Neuronal stem cell (in vitro differentiated cells): ENCODE data around the gene ABO.
A peak's percentile ranks its signal among the peaks of the same experiment; 100 is the strongest.
"Not testable (repeated sequence)": the region's sequence is repeated elsewhere in the genome, so short reads cannot be mapped to it uniquely, and the experiment has no call there.

Source experiments
- DNase-seq: peaks from one replicate; pipeline ENCODE4 v3.0.0-alpha.2; 2013; ENCODE audit warnings: low spot score
- H2AFZ ChIP-seq: one replicate; pipeline ENCODE4 v1.6.1; 2013; ENCODE audit warnings: mild to moderate bottlenecking, low read length, inconsistent platforms
- H2AK5ac ChIP-seq: 2 replicates; pipeline ENCODE4 v1.6.1; 2013; ENCODE audit warnings: low read depth, mild to moderate bottlenecking, inconsistent platforms, low read length, moderate library complexity, mixed read lengths
- H2BK120ac ChIP-seq: 2 replicates; pipeline ENCODE4 v1.6.1; 2013; ENCODE audit warnings: low read depth, mild to moderate bottlenecking, inconsistent platforms, low read length, moderate library complexity, mixed read lengths
- H2BK12ac ChIP-seq: one replicate; pipeline ENCODE4 v1.6.1; 2013; ENCODE audit warnings: low read length, inconsistent platforms
- H2BK15ac ChIP-seq: 2 replicates; pipeline ENCODE4 v1.6.1; 2013; ENCODE audit warnings: mild to moderate bottlenecking, low read length, inconsistent platforms, mixed read lengths
- H2BK5ac ChIP-seq: one replicate; pipeline ENCODE4 v1.6.1; 2013; ENCODE audit warnings: inconsistent platforms, mild to moderate bottlenecking, low read length, moderate library complexity
- H3K14ac ChIP-seq: one replicate; pipeline ENCODE4 v1.6.1; 2013; ENCODE audit warnings: low read length, inconsistent platforms
- H3K18ac ChIP-seq: 2 replicates; pipeline ENCODE4 v1.6.1; 2013; ENCODE audit warnings: low read length, inconsistent platforms
- H3K23ac ChIP-seq: 2 replicates; pipeline ENCODE4 v1.6.1; 2013; ENCODE audit warnings: low read depth, mild to moderate bottlenecking, mixed read lengths, low read length, inconsistent platforms; ENCODE audit not compliant: poor library complexity
- H3K27ac ChIP-seq: replicated peaks from 3 replicates; pipeline ENCODE4 v1.5.1; 2013; ENCODE audit warnings: low read length, inconsistent platforms
- H3K27me3 ChIP-seq, 3 experiments: 2 replicates each; pipeline ENCODE4 v1.6.1; 2013; ENCODE audit warnings: low read length in 3 of 3, mild to moderate bottlenecking in 2 of 3, inconsistent platforms in 1 of 3, low read depth in 1 of 3, mixed read lengths in 1 of 3, moderate library complexity in 1 of 3; ENCODE audit not compliant: control insufficient read depth in 3 of 3, insufficient read depth in 3 of 3
- H3K36me3 ChIP-seq, 2 donors: replicated peaks in 1 of 2; 2 replicates each; pipeline ENCODE4 v1.6.1; 2013; ENCODE audit warnings: low read length in 2 of 2; ENCODE audit not compliant: control insufficient read depth in 2 of 2, insufficient read depth in 2 of 2
- H3K4ac ChIP-seq: 2 replicates; pipeline ENCODE4 v1.6.1; 2013; ENCODE audit warnings: inconsistent platforms, mild to moderate bottlenecking, low read length, moderate library complexity
- H3K4me1 ChIP-seq, 2 donors: 1 replicate in 1 of 2; 2 replicates in 1 of 2; pipeline ENCODE4 v1.6.1; 2013; ENCODE audit warnings: low read length in 2 of 2, low read depth in 1 of 2; ENCODE audit not compliant: control insufficient read depth in 2 of 2, insufficient read depth in 1 of 2
- H3K4me2 ChIP-seq: one replicate; pipeline ENCODE4 v1.6.1; 2013; ENCODE audit warnings: mild to moderate bottlenecking, low read length, inconsistent platforms; ENCODE audit not compliant: insufficient read depth, poor library complexity, severe bottlenecking
- H3K4me3 ChIP-seq, 2 donors: 2 replicates each; pipeline ENCODE4 v1.5.1; 2013; ENCODE audit warnings: low read length in 2 of 2, mild to moderate bottlenecking in 2 of 2, inconsistent platforms in 1 of 2, moderate library complexity in 1 of 2
- H3K79me1 ChIP-seq: one replicate; pipeline ENCODE4 v1.6.1; 2013; ENCODE audit warnings: low read depth, mild to moderate bottlenecking, inconsistent platforms, low read length, moderate library complexity
- H3K9ac ChIP-seq: one replicate; pipeline ENCODE4 v1.6.1; 2013; ENCODE audit warnings: mild to moderate bottlenecking, low read depth, low read length, inconsistent platforms; ENCODE audit not compliant: poor library complexity
- H3K9me3 ChIP-seq, 2 donors: replicated peaks in 1 of 2; 2 replicates each; pipeline versions ENCODE3 to v1.6.1; 2013; ENCODE audit warnings: low read length in 2 of 2, mild to moderate bottlenecking in 2 of 2, inconsistent platforms in 1 of 2, low read depth in 1 of 2, mixed read lengths in 1 of 2, moderate library complexity in 1 of 2; ENCODE audit not compliant: control insufficient read depth in 2 of 2, insufficient read depth in 1 of 2
- H4K8ac ChIP-seq: one replicate; pipeline ENCODE4 v1.6.1; 2013; ENCODE audit warnings: low read depth, mild to moderate bottlenecking, inconsistent platforms, low read length, moderate library complexity
- H4K91ac ChIP-seq: one replicate; pipeline ENCODE4 v1.6.1; 2013; ENCODE audit warnings: low read length, low read depth, mild to moderate bottlenecking, inconsistent platforms; ENCODE audit not compliant: poor library complexity
- WGBS, 2 donors: extraction: QIAGEN DNeasy Blood & Tissue Kit; methylation state at CpG; one replicate each; pipeline ENCODE4 v1.1.7; 2013; ENCODE audit warnings: missing lambda C conversion rate in 2 of 2, mixed read lengths in 1 of 2; ENCODE audit not compliant: insufficient read length in 2 of 2, insufficient replicate concordance in 1 of 2; ENCODE audit errors: extremely low coverage in 2 of 2; 5-methylcytosine and 5-hydroxymethylcytosine counted together

ABO gene

DNA sequence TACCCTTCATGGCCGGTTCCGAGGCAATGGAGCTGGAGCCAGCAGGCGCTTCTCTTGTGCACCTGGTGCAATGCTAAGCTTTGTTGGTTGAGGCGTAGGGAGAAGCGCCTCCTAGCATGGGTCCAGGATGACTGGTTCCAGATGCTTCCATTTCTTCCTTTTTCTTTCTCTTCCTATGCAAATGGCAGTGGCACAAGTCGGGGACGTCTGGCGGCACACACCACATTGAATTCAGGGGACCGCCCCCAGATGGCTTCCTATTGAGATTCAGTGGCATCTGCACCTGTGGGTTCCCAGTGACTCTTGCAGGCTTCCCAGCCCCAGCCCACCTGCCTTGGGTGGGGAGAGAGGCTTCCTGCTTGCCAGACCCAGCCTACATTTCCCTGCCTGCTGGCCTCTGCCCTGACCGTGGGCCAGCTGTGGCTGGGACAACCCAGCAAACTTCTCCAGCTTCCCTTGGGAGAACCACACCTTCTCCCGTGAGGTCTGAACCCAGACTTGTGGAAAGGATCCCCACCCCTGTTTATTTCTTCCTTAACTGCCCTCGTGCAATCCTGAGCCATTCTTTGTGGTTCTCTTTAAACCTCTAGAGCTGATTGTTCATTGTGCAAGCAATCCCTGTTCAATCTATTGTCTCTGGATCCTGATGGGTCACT is 57.5 kb downstream of the ABO start:
- not testable (repeated sequence) for H2BK5ac ChIP-seq, H4K8ac ChIP-seq, H4K91ac ChIP-seq, H3K23ac ChIP-seq, H3K14ac ChIP-seq, H3K4me2 ChIP-seq, H3K9ac ChIP-seq, H3K27ac ChIP-seq, H3K4me1 ChIP-seq, H3K36me3 ChIP-seq, H3K4me3 ChIP-seq, H3K79me1 ChIP-seq, H3K4ac ChIP-seq, H2BK12ac ChIP-seq, H2BK15ac ChIP-seq, H2AK5ac ChIP-seq, H2BK120ac ChIP-seq, DNase-seq, H2AFZ ChIP-seq, H3K18ac ChIP-seq, H3K9me3 ChIP-seq
- no CpG with 5 or more reads among the region's 12 CpGs for WGBS, 2 donors
- peaks cover 0 to 12% (median 2%) of the 10 kb centered on the region in 3 experiments for H3K27me3 ChIP-seq

DNA sequence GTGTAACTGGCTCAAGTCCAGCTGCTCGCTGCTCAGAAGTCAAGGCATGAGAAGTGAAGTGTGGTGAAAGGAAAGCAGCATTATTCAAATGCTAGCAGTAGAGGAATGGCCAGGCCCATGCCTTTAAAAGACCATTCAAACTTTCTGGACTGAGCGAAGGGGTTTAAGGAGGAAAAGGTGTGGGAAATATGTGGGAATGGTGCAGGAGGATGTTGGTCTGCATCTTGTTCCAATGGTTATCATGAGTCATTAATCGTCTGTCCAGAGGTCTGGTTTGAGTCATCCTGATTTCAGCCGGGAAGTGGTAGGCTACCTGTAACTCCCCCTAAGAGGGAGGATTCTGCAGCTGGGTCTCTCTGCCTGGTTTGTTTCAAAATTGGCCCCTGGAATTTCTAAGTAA is 60.7 kb downstream of the ABO start:
- H3K9me3 ChIP-seq, H2AFZ ChIP-seq, H2BK5ac ChIP-seq, H2BK120ac ChIP-seq, H2AK5ac ChIP-seq, H3K9ac ChIP-seq, H3K4me3 ChIP-seq, H3K23ac ChIP-seq, H2BK12ac ChIP-seq, H4K91ac ChIP-seq, H3K27ac ChIP-seq, H4K8ac ChIP-seq, H3K14ac ChIP-seq, H3K4me1 ChIP-seq, H3K4ac ChIP-seq, H3K79me1 ChIP-seq, DNase-seq, H2BK15ac ChIP-seq, H3K18ac ChIP-seq, H3K36me3 ChIP-seq, H3K4me2 ChIP-seq: not testable (repeated sequence)
- no CpG with 5 or more reads among the region's 4 CpGs for WGBS, 2 donors
- H3K27me3 ChIP-seq: peaks cover 0 to 15% (median 8%) of the 10 kb centered on the region in 3 experiments

DNA sequence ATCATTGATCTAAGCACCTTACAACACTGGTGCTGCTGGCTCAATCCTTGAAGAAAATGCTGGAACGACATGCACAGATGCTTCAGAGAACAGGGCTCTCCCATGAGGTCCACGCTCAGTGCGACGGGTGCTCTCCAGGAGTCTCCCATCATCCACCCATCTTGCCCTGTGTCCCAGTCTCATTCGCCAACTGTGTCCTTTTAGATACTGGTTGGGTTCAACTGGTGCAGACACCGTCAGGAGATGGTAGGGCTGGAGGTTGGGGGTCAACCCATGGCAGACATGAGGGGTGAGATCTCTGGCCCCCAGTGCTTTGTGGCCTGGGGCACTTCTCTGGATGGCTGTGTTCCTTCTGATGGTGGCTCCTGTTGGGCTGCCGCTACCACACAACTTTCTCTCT is 64.4 kb downstream of the ABO start:
- no peaks in the 10 kb centered on the region for H3K79me1 ChIP-seq
- H3K4ac ChIP-seq: no peak overlapping the region
- H3K36me3 ChIP-seq: no peaks in the 10 kb centered on the region
- peak overlapping the region; percentile 19 for H3K18ac ChIP-seq
- H3K14ac ChIP-seq: no peak overlapping the region
- no peaks in the 10 kb centered on the region for H3K4me1 ChIP-seq
- H3K4me3 ChIP-seq: no peak overlapping the region
- H2BK12ac ChIP-seq: no peak overlapping the region
- no peak overlapping the region for H2AFZ ChIP-seq
- no peak overlapping the region for H4K8ac ChIP-seq
- no CpG with 5 or more reads among the region's 7 CpGs for WGBS, 2 donors
- H2BK5ac ChIP-seq: no peak overlapping the region
- peaks cover 0 to 8% of the 10 kb centered on the region in 2 donors for H3K9me3 ChIP-seq
- no peak for DNase-seq
- H3K27me3 ChIP-seq: peaks cover 0 to 26% (median 5%) of the 10 kb centered on the region in 3 experiments
- peak overlapping the region; percentile 55 for H3K23ac ChIP-seq
- no peak overlapping the region for H2BK15ac ChIP-seq
- no peak overlapping the region for H3K27ac ChIP-seq
- H2AK5ac ChIP-seq: peak overlapping the region; percentile 19
- H4K91ac ChIP-seq: no peak overlapping the region
- H3K4me2 ChIP-seq: no peak overlapping the region
- H2BK120ac ChIP-seq: no peak overlapping the region
- no peak overlapping the region for H3K9ac ChIP-seq

DNA sequence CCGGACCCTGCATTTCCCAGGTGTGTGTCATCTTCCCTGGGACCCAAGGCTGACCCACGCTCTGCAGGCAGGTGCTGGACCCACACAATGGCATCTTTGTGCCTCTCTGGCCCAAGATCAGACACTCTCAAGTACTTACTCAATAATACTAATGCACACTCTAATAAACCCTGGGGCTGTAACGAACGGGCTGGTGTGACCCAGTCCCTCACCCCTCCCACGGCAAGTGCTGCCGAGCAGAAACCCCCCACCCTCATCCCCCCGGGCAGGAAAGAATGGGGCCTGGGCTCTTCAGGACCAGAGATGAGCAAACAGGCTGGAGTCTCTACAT is 64.8 kb downstream of the ABO start:
- H3K27me3 ChIP-seq: peaks cover 0 to 30% (median 5%) of the 10 kb centered on the region in 3 experiments
- DNase-seq: no peak
- H2BK12ac ChIP-seq: no peak overlapping the region
- H3K9ac ChIP-seq: no peak overlapping the region
- no peak overlapping the region for H2AK5ac ChIP-seq
- H3K27ac ChIP-seq: no peak overlapping the region
- no CpG with 5 or more reads among the region's 7 CpGs for WGBS, 2 donors
- no peak overlapping the region for H3K4ac ChIP-seq
- H2BK120ac ChIP-seq: no peak overlapping the region
- H2BK5ac ChIP-seq: no peak overlapping the region
- no peak overlapping the region for H3K4me2 ChIP-seq
- no peaks in the 10 kb centered on the region for H3K36me3 ChIP-seq
- H3K18ac ChIP-seq: no peak overlapping the region
- no peak overlapping the region for H4K8ac ChIP-seq
- H3K23ac ChIP-seq: no peak overlapping the region
- H4K91ac ChIP-seq: no peak overlapping the region
- no peak overlapping the region for H3K4me3 ChIP-seq
- no peak overlapping the region for H2BK15ac ChIP-seq
- no peak overlapping the region for H3K14ac ChIP-seq
- no peak overlapping the region for H2AFZ ChIP-seq
- peaks cover 0 to 8% of the 10 kb centered on the region in 2 donors for H3K9me3 ChIP-seq
- H3K4me1 ChIP-seq: no peaks in the 10 kb centered on the region
- H3K79me1 ChIP-seq: no peaks in the 10 kb centered on the region
